K562 (cell line): ENCODE data around the gene CXCR5. TPM values are rescaled to one million over a fixed set of nuclear protein-coding genes. Genes with fewer than 3 reads are reported as not detected.

Source experiments
- CTCF ChIP-seq, 3 experiments: IDR thresholded peaks in 2 of 3; conservative IDR thresholded peaks in 1 of 3; 2 replicates each; pipeline ENCODE4 v1.5.1; 2011 to 2012; ENCODE audit warnings: low read length in 3 of 3, mild to moderate bottlenecking in 3 of 3, control low read depth in 2 of 3, improper control_type of control experiment in 1 of 3, inconsistent platforms in 1 of 3, low read depth in 1 of 3, mixed read lengths in 1 of 3, moderate library complexity in 1 of 3; ENCODE audit not compliant: insufficient read depth in 2 of 3
- ETV5 ChIP-seq: sonication (generic); formaldehyde crosslinking; IDR thresholded peaks from 2 replicates; pipeline ENCODE4 v1.4.0; 2020; ENCODE audit warnings: low read depth, mild to moderate bottlenecking, missing genetic modification reagents
- HSF4 ChIP-seq: fragments of 250-450 bp; sonication (Bioruptor Pico); IDR thresholded peaks from 2 replicates; pipeline ENCODE4 v2.1.2; 2022; ENCODE audit warnings: mild to moderate bottlenecking, moderate library complexity, borderline replicate concordance
- NR1H2 ChIP-seq: sonication (generic); formaldehyde crosslinking; IDR thresholded peaks from 2 replicates; pipeline ENCODE4 v1.4.0; 2020; ENCODE audit warnings: mild to moderate bottlenecking, missing genetic modification reagents
- STAT5A ChIP-seq: IDR thresholded peaks from 2 replicates; pipeline ENCODE4 v1.6.1; 2012; ENCODE audit warnings: low read length, inconsistent platforms, borderline replicate concordance
- TAF15 ChIP-seq: fragments of 200-400 bp; formaldehyde crosslinking; IDR thresholded peaks from 2 replicates; pipeline ENCODE4 v1.6.1; 2017; ENCODE audit warnings: mild to moderate bottlenecking, low read depth, low read length, moderate library complexity
- TRIM28 ChIP-seq: fragments of 450-650 bp; IDR thresholded peaks from 2 replicates; pipeline ENCODE4 v1.6.1; 2017
- U2AF2 ChIP-seq: fragments of 200-400 bp; formaldehyde crosslinking; optimal IDR thresholded peaks from 2 replicates; pipeline ENCODE3; 2017; ENCODE audit warnings: low read depth, mild to moderate bottlenecking, low read length
- polyA plus RNA-seq, 8 experiments: library from polyadenylated mRNA; depleted of rRNA in 4 of 8; stranded (reverse) in 5 of 8; unstranded in 3 of 8; fragments of >200 nt; fragmentation: Nextera tagmentation in 2 of 8; fragmentation: Illumina TruSeq in 1 of 8; extraction: Ambion mirVana in 2 of 8; extraction: Trizol in 1 of 8; gene quantifications; 2 replicates each; pipeline versions ENCODE4 v1.2.1 to v1.2.3, GENCODE V29; 2011 to 2014; ENCODE audit warnings: inconsistent platforms in 1 of 8, missing spikeins in 1 of 8
- total RNA-seq, 7 experiments: library from RNA; depleted of rRNA in 6 of 7; stranded (reverse); fragments of >200 nt in 6 of 7; fragmentation: Illumina TruSeq in 2 of 7; extraction: Trizol in 2 of 7; gene quantifications; 2 replicates each; pipeline versions ENCODE4 v1.2.1 to v1.2.3, GENCODE V29; 2011 to 2021; ENCODE audit warnings: low replicate concordance in 1 of 7
- TF ChIP-seq, protein P1 (sequence below), 2 experiments: fragments of 450-650 bp in 1 of 2; sonication (generic) in 1 of 2; formaldehyde crosslinking in 1 of 2; IDR thresholded peaks; 2 replicates each; pipeline versions ENCODE4 v1.7.1 to v1.9.0; 2016 to 2022; ENCODE audit warnings: inconsistent platforms in 1 of 2, mild to moderate bottlenecking in 1 of 2, missing genetic modification reagents in 1 of 2

Gene CXCR5
- total and polyA plus RNA-seq, 9 of the 15 experiments (the other 6 are each of a cell fraction or from before 2014, with no cell fraction given), result 0.03 to 0.06 TPM; not detected in 7

DNA sequence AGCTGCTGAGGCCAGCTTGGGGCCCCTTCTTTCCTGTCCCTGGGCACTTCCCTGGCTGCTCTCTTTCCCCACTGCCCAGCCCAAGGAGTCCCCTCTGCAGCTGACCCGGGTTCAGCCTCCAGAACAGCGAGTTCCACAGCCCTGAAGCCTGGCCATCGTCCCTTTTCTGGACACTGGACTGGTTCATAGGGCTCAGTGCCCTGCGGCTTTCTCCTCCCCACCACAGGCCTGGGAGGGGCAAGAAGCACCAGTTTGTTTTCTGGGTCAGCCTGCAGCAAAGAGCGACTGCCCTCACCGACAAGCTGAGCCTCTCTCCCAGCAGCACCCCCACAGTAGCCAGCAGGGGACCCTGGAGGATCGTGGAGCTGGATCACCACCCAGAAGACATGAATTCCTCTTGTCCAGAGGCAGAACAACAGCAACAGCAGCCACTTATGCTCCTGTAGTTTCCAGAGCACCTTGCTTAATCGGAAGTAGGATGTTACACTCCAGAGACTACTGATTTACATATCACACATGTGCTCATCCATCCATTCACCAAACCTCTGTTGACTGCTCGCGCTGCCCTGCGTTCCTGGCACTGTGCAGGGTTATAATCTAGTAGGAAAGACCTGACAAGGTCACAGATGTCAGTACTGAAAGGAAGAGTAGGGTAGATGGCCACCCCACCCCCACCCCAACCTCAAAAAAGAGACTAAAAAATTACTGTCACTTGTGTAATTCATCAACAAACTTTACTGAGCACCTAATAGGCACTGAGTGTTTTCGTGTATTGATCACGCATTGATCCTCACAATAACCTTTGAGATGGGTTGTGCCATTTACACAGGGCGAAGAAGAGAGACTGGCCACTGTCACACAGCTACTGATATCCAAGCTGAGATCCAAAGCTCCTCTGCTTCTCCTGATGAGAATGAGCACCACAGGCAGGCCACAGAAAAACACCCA lies 13.0 kb upstream of the CXCR5 start (continued):
- TF ChIP-seq, protein P1, sequence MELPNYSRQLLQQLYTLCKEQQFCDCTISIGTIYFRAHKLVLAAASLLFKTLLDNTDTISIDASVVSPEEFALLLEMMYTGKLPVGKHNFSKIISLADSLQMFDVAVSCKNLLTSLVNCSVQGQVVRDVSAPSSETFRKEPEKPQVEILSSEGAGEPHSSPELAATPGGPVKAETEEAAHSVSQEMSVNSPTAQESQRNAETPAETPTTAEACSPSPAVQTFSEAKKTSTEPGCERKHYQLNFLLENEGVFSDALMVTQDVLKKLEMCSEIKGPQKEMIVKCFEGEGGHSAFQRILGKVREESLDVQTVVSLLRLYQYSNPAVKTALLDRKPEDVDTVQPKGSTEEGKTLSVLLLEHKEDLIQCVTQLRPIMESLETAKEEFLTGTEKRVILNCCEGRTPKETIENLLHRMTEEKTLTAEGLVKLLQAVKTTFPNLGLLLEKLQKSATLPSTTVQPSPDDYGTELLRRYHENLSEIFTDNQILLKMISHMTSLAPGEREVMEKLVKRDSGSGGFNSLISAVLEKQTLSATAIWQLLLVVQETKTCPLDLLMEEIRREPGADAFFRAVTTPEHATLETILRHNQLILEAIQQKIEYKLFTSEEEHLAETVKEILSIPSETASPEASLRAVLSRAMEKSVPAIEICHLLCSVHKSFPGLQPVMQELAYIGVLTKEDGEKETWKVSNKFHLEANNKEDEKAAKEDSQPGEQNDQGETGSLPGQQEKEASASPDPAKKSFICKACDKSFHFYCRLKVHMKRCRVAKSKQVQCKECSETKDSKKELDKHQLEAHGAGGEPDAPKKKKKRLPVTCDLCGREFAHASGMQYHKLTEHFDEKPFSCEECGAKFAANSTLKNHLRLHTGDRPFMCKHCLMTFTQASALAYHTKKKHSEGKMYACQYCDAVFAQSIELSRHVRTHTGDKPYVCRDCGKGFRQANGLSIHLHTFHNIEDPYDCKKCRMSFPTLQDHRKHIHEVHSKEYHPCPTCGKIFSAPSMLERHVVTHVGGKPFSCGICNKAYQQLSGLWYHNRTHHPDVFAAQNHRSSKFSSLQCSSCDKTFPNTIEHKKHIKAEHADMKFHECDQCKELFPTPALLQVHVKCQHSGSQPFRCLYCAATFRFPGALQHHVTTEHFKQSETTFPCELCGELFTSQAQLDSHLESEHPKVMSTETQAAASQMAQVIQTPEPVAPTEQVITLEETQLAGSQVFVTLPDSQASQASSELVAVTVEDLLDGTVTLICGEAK (IDR thresholded peaks at IDR 0.05), result peak; percentile 86
- TF ChIP-seq, protein P1 (CRISPR knock-in tag; IDR thresholded peaks at IDR 0.05), result 0 out of 2 replicates have a peak, but pooled peaks have one; percentile 43
- TF ChIP-seq U2AF2, result no peak
- no peak for TF ChIP-seq HSF4 (CRISPR knock-in tag)
- TF ChIP-seq TAF15, result no peak
- TF ChIP-seq ETV5, result no peak
- TF ChIP-seq CTCF (IDR thresholded peaks at IDR 0.05 in 2 of 3, conservative IDR thresholded peaks at IDR 0.05 in 1 of 3; ENCODE audit: insufficient read depth in 2 of 3, low read depth in 1 of 3, low read length in 3 of 3), result peak in 2 of 3 experiments; percentile 25 to 30; a peak in 2 of 6 replicates
- TF ChIP-seq STAT5A, result no peak
- no peak for TF ChIP-seq TRIM28
- TF ChIP-seq NR1H2 (CRISPR knock-in tag), result no peak
